HG03108 (cell line): Measurements from ENCODE around the gene CP.
A peak's percentile ranks its signal among the peaks of the same experiment; 100 is the strongest.
"Not testable (repeated sequence)": the region's sequence is repeated elsewhere in the genome, so short reads cannot be mapped to it uniquely, and the experiment has no call there.

Experiments used
- ATAC-seq: cut with Tn5 transposase; IDR thresholded peaks from one replicate; pipeline ENCODE4 v1.9.1; 2021; ENCODE audit warnings: moderate library complexity; ENCODE audit not compliant: unreplicated experiment

The CP gene

DNA sequence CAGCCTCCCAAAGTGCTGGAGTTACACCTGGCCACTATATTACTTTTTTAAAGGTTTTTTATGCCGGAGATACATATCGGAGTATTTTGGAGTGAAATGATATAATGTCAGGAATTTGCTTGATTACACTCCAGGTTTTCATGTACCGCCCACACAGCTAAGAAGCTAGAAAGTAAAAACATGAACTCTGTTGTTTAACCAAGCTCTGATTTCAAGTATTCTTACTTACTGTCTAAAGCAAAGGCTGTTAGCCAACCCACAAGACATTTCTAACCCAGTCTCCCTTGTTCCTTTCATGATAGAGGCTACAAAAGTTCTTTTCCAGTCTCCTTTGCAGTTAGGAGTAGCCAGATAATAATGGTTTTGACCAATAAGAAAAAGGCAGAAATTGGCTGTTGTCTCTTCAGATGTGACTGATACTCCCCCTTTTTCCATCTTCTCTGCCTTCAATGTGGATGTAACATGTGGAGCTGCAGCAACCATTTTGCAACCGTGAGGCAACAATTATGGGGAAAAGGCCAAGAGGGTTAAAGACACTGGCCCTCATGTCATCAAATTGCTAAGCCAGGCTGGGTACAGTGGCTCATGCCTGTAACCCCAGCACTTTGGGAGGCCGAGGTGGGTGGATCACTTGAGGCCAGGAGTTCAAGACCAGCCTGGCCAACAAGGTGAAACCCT is 6.1 kb upstream of the CP start:
- no peak for ATAC-seq

- ATAC-seq = no peak
These were observed 5.1 kb upstream of the CP start for GRCh38 chr3:149226776-149227175.

GRCh38 chr3:149224736-149225594 is 3.3 kb upstream of the CP start:
- ATAC-seq = peak; percentile 96

DNA sequence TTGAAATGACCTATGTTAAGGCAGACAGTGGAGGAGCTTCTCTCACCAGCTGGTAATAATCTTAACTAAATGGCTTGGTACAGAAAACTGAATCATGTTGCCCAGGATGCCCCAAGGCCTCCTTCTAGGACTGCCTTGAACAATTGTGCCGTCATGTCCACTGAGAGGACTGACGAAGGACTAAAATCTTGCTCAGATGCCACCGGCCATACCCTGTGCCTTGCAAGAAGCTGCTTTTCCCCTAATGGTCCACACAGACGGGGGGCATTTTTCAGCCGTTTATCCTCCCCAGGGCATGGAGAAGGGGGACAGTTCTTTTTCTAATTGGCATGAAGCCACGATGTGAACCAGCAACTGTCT is 1.8 kb upstream of the CP start:
- ATAC-seq = no peak

DNA sequence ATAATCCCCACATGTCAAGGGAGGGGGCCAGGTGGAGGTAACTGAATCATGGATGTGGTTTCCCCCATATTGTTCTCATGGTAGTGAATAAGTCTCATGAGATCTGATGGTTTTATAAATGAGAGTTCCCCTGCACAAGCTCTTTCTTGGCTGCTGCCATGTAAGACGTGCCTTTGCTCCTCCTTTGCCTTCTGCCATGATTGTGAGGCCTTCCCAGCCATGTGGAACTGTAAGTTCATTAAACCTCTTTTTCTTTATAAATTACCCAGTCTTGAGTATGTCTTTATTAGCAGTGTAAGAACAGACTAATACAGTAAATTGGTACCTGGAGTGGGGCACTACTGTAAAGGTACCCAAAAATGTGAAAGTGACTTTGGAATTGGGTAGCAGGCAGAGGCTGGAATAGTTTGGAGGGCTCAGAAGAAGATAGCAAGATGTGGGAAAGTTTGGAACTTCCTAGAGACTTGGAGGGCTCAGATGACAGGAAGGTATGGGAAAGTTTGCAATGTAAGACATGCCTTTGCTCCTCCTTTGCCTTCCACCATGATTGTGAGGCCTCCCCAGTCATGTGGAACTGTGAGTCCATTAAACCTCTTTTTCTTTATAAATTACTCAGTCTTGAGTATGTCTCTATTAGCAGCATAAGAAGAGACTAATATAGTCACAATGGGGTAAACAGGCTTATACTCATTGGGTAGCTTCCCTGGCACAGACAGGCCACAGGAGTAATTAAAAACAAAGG is 2.1 kb downstream of the CP start:
- ATAC-seq = not testable (repeated sequence)

- no peak for ATAC-seq
These were observed 4.3 kb downstream of the CP start for GRCh38 chr3:149217347-149217746.

- ATAC-seq = no peak
These were observed 5.3 kb downstream of the CP start for GRCh38 chr3:149216193-149216869.

DNA sequence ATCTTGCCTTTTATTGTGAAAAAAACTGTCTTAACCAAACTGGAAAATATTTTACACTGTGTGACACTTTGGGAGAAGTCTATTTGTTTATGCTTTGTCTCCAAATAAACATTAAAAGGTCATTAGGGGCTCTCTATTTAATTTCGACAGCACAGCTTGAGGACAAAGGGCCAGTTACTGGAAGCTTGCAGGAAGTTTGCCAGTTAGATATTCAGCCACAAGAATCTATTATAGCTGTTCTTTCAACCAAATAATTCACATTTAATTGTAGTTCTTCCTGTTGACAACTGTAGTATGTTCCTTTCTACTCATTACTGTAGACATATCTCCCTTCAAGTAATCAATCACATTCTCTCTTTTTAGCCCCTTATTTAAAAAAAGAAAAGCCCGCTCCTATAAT is 6.1 kb downstream of the CP start:
- no peak for ATAC-seq

GRCh38 chr3:149214702-149215101 is 6.9 kb downstream of the CP start:
- ATAC-seq = no peak

DNA sequence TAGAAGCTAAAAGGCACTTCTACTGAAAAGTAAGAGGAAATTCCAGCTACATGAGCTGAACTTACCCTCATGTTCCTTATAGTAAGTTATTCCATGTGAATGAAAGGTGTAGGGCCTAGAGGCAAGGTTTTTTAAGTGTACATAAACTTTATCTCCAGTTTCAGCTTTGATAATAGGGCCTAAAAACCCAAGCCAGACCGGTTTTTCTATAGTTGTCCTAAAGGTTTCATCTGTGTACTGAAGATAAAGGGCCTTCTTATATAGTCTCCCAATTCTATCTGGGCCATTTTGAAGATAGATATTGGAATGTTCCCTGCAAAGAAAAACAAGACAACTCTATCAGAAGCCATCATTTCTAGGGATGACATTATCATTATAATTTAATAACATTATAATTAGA is 9.2 kb downstream of the CP start:
- ATAC-seq = no peak

- no peak for ATAC-seq
These were observed 12.2 kb downstream of the CP start for GRCh38 chr3:149209431-149209830.

- no peak for ATAC-seq
These were observed 14.2 kb downstream of the CP start for GRCh38 chr3:149207475-149207874.

DNA sequence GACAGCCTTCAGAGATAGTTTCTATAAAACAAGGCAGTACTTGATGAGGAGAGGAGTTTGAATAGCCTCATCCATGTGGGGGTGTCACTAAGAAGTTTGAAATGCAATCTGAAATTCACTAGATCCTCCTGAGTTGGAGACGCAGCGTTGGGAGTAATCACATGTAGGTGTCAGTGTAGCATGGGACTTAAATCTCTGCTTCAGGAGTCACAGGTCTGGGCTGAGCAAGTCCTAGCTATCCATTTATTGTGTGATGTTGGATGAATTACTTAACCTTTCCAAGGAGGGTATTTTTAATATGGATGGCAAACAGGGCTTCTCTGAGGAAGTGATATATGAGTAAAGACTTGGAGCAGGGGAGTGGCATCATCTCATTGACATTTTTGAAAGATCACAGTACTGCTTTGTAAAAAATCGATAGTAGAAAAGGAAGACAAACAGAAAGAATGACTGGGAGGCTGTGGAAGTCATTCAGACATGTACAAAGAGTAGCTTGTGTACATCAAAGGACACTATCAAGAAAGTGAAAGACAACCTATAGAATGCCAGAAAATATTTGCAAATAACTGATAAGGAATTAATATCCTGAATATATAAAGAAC is 17.1 kb downstream of the CP start:
- no peak for ATAC-seq

DNA sequence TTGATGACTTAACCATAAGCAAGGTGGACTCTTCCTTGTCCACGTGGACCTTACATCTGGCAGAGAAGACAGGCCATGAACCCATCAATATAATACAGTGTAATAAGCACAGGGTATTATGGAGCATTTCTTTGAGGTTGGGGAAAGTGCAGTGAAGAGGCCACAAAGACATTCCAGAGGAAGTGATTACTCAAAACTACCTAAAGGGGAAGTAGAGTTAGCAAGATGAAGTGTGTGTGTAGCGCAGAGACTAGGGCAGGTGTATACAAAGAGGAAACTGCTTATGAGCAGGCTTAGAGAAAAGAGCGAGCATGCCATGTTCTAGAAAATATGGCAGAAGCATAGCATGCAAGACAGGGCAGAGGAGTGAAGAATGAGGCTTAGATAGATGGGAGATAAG is 17.9 kb downstream of the CP start:
- peak; percentile 98 for ATAC-seq

DNA sequence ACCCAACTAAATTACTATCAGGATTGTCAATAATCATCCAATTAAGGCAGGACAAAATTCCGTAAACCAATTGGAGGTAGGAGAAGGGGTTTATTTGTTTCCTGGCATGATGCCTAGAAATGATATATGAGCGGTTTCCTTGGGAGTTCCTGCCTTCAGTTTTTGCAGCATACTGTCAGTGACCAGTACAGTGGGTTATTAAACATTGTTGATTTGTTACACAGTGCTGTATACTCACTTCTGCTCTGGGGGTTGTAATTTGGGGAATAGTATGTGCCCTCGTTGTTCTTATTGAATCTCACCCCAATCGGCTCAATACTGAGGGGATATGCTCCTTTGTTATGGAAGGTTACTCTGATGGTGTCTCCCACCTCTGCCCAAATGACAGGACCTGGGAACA is 22.2 kb downstream of the CP start:
- no peak for ATAC-seq

DNA sequence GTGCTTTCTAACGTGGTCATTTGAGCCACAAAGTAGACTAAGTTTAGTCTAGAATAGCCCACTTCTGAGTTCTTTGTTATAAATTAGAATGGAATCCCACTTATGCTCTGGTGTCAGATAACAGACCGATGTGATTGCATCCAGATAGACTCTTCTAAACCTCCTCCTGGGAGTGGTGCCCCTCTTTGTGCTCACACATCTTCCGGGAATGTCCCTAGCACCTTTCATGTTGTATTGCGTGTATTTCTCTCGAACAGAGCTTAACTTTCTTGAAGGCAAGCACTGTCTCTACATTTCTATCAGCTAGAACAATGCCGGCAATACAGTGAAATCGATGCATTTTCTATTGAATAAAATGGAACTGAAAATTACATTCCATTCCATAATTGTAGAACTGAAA is 23.0 kb downstream of the CP start:
- no peak for ATAC-seq

DNA sequence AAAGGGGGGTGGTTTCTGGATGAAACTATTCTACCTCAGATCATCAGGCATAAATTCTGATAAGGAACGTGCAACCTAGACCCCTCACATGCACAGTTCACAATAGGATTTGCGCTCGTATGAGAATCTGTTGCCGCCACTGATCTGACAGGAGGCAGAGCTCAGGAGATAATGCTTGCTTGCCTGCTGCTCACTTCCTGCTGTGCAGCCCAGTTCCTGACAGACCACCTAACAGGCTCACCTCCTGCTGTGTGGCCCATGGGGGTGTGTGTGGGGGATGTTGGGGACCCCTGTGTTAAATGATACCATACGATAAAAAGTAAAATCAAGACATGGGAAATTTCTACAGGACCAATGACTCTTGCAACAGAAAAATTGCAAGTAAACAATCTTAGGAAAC is 24.0 kb downstream of the CP start:
- ATAC-seq = no peak

DNA sequence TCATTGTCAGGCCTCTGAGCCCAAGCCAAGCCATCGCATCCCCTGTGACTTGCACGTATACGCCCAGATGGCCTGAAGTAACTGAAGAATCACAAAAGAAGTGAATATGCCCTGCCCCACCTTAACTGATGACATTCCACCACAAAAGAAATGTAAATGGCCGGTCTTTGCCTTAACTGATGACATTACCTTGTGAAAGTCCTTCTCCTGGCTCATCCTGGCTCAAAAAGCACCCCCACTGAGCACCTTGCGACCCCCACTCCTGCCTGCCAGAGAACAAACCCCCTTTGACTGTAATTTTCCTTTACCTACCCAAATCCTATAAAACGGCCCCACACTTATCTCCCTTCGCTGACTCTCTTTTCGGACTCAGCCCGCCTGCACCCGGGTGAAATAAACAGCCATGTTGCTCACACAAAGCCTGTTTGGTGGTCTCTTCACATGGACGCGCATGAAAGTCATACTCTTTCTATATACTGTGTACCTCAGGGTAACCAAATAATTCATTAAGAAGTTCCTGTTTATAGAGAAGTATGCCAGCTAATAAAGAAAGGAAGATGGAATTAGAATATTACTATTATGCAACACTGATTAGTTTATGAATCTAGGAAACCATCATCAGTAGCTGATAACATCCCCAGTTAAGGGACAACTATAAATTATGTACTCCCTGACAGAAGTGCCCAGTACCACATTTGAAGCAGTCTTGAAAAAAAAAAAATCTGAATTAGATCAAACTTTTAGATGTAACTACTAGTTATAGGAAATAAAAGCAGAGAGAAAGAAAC is 24.6 kb downstream of the CP start:
- ATAC-seq = not testable (repeated sequence)

- ATAC-seq = no peak
These were observed 26.4 kb downstream of the CP start for GRCh38 chr3:149195221-149195620.

GRCh38 chr3:149188494-149188893 is 33.1 kb downstream of the CP start:
- no peak for ATAC-seq
